HG03196 (cell line): ENCODE data around the gene AFAP1L1.

Source experiments
- ATAC-seq: cut with Tn5 transposase; IDR thresholded peaks from one replicate; pipeline ENCODE4 v1.9.1; 2021; ENCODE audit not compliant: unreplicated experiment

Gene AFAP1L1

DNA sequence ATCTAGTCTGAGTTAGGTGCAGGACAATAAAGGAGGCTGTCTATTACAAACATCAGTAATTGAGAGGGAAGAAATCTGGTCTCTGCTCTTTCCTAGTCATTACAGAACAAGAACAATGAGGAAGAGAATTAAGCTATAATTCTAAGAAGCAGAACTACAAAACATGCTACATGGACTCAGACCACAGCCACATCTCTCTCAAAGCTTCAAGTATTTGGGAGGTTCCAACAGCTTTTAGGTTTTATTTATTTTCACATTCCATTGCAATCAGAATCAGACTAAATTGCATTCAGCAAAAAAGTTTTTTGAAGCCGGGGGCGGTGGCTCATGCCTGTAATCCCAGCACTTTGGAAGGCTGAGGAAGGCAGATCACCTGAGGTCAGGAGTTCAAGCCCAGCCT is 72.5 kb downstream of the AFAP1L1 start:
- no peak for ATAC-seq

DNA sequence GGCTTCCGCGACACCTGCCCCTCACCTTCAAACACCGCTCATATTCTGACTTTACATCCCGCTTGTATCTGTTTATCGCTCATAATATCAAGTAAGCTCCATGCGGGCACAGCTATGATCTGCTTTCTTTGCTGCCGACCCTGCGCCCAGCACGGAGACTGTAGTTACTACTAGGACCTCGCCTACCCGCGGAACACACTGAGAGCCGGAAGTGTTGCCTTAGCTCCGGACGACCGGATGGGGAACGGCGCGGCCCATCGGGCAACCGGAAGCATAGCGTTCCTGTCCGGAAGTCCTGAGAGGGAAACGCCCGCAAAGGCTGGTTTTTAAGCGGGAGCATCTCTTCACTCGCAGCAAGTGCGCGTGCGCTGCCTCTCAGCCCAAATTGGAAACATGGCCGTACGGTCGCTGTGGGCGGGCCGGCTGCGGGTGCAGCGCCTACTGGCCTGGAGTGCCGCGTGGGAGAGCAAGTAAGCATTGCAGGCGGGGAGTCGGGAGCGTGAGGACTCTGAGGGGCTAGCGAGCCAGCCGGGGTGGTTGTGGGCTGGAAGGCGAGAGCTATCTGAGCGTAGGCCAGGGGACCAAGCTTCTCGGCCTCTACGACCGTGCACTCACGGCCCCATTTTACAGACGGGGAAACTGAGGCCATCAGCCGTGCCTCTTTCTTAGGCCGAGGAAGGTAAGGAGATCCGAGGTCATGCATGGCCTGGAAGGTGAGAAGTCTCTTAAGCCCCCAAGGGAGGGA is 73.7 kb downstream of the AFAP1L1 start, which contains the start of gene GRPEL2:
GRPEL2 (plus strand) TSS at position 353 of the 745 bp plus-strand sequence; CDS start at position 394, 41 bp downstream.
- ATAC-seq, result peak; percentile 96

DNA sequence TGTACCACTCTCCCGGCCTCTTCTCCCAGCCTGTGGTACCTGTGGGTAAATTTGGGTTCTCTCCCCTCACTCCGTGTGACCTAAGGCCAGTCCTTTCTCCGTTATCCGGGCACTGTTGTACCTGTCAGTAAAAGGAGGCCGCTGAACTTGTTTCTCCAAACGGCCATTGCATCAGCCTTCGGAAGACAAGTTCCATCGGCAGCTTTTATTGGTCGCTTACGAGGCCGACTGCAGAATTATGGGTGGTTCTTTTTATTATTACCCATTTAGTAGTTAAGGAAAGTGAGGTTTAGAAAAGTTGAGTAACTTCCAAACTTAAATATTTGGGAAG is 74.2 kb downstream of the AFAP1L1 start:
- ATAC-seq, result peak; percentile 11

DNA sequence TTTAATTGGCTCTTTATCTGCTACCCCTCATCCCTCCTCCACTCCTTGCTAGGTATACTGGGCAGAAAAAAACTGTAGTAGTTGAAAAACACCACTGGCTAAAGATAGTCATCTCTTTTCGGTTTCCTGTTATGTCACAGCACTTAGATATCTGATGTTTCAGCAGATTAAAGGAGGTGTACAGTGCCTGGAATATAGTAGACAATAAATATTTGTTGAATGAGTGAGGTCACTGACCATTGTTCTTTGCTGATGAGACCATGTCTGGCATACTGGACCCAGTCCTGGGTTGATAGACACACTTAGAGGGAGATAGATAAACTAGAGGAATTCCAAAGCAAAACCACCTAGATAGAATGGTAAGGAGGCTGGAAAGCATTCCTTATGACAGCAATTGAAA is 76.9 kb downstream of the AFAP1L1 start:
- ATAC-seq, result no peak

- ATAC-seq, result no peak
Measured at GRCh38 chr5:149349382-149349781, 77.7 kb downstream of the AFAP1L1 start.

DNA sequence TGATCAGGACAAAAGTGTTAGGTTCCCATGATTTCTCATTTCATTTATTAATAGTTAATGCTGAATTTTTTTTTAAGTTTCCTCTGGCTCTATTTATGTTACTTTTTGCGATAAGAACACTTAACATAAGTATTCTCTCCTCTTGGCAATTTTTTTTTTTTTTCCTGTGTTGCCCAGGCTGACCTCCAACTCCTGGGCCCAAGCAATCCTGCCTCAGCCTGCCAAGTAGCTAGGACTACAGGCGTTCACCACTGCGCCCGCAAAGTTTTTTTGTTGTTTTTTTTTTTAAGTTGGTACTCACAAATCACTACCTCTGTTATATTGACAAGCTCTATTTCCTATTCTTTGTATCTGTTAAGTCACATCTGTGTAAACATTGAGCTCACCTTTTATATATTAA is 80.5 kb downstream of the AFAP1L1 start:
- ATAC-seq, result no peak

GRCh38 chr5:149353911-149354310 is 82.3 kb downstream of the AFAP1L1 start:
- ATAC-seq, result no peak

DNA sequence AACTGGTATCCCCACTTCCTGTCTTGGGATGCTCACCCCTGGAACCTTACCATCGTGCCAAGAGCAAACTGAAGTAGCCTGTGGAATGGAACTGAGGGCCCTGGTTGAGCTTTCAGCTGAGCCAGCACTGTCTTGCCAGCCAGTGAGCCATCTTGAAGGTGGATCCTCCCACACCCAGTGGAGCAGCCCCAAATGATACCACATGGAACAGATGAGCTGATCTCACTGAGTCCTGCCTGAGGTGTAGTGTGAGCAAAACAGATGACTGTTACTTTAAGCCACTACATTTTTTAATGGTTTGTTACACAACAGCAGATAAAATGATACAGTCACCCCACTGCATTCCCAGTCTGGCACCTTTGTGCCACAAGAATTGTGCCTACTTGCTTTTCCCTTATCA is 84.0 kb downstream of the AFAP1L1 start:
- ATAC-seq, result no peak

GRCh38 chr5:149356391-149356790 is 84.7 kb downstream of the AFAP1L1 start:
- no peak for ATAC-seq

DNA sequence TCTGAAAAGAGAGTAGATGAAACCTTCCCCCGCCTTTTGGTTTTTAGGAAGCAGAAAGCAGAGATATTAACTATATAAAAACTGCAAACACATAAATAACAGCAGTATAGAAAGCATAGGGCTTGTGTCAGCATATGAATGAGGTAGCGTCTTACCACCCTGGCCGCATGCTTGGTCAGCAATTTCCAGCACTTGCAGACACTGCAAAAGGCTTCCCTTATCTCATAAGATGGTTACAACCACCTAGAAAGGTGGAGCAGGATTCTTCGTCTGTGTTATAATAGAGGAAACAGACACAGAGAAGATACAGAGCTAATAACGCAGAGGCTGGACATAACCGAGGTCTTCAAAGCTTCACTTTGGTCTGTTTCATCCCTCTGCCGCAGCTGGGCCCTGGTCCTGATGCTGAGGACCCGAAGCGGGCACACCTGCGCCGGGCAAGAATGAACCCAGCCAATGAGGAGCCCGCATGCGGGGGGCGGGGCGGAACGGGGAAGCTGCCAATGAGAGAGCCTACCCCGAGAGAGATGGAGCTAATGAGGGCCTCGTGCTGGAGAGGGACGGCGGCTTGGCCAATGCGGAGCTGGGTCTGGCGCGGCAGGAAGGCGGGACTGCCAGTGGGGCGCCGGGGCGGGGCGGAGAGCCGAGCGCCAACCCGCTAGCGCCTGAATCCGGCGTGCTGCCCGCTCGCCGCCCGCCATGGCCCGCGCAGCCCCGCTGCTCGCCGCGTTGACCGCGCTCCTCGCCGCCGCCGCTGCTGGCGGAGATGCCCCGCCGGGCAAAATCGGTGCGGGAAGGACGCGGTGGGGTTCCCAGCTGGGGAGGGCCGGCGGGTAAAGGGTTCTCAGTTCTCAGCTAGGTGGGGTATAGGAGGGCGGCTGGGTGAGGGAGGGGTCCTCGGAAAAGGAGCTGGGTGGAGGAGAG is 86.0 kb downstream of the AFAP1L1 start, which contains the start of gene PCYOX1L:
PCYOX1L (plus strand) TSS at position 677 of the 924 bp plus-strand sequence; CDS start at position 700, 23 bp downstream.
- peak; percentile 99 for ATAC-seq

DNA sequence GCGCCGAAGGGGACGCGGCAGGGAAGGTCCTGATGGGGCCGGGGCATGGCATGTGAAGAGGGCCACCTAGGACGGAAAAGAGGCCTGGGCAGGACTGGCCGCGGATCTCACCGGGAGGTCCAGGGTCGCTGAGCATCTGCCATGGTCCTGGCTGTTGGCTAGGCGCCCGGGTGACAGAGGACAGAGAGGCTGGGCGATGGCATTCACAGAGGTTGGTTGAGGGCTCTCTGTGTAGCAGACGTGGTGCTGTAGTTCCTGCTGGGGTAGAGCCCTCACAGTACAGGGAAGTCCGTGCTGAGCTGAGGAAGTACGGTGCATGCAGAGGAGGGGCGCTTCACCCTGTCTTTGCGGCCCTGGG is 86.6 kb downstream of the AFAP1L1 start:
- ATAC-seq, result peak; percentile 16

GRCh38 chr5:149358868-149359495 is 87.3 kb downstream of the AFAP1L1 start:
- ATAC-seq, result no peak

DNA sequence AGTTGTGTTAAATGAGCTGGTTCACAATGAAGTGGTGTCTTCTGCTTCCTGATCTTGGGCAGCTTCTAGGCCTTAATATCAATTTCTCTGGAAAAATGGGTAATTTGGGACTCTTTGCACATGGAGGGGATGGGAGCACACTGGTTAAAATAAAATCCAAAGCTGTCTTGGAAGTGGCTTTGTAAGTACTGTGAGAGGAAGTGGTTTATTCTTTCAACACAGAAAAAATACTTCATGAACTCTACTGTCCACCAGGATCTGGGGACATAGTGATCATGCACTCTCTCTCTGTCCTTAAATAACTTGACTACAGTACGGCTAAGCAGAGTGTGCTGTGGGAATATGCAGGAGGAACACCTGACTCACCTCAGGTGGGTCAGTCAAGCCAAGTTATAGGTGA is 88.6 kb downstream of the AFAP1L1 start:
- ATAC-seq, result no peak

DNA sequence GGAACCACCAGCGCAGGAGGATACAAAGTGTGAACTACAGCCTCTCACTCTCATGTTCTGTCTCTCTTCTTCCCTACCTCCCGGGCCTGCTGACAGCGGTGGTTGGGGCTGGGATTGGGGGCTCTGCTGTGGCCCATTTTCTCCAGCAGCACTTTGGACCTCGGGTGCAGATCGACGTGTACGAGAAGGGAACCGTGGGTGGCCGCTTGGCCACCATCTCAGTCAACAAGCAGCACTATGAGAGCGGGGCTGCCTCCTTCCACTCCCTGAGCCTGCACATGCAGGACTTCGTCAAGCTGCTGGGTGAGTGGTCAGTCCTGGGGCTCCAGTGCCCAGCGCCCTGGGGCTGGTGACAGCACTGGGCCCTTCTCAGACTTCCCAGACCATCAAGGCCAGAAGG is 90.9 kb downstream of the AFAP1L1 start:
- ATAC-seq, result no peak

DNA sequence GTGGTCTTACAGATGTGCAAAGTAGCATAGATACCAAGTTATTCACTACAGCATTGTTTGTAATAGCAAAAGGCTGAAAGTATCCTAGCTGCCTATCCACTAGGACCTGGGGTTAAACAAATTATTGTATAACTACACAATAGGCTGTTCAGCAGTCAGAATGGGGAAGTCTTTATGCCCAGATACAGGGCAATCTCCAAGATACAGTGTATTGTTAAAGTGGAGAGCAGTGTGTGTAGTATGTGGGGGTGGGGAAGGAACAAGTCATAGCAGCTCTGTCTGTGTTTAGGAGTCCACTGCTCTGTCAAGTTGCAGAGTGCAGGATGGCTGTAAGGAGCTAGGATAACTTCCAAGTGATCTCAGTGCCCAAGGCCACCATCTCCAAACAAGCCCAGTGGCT is 91.7 kb downstream of the AFAP1L1 start:
- no peak for ATAC-seq

GRCh38 chr5:149363936-149364335 is 92.3 kb downstream of the AFAP1L1 start:
- no peak for ATAC-seq

- no peak for ATAC-seq
Measured at GRCh38 chr5:149364719-149365118, 93.1 kb downstream of the AFAP1L1 start.

DNA sequence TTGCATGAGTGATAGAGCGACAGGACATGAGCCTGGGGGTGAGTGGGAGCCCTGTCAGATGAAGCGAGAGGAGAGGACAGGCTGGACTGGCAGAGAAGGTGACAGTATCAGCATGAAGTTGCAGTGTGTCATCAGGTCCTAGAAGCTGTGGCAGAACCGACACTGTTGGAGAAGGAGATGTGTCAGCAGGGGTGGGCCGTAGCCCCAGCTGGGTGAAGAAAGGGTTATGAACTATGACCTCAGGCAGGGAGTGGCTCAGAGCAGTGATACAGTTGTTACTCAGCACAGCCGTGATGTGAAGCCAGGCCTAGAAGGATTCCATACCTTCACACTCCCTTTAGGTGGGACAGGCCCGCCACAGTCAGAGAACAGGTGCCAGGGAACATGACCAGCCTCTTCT is 93.8 kb downstream of the AFAP1L1 start:
- no peak for ATAC-seq

GRCh38 chr5:149366169-149366729 is 94.6 kb downstream of the AFAP1L1 start:
- ATAC-seq, result no peak

DNA sequence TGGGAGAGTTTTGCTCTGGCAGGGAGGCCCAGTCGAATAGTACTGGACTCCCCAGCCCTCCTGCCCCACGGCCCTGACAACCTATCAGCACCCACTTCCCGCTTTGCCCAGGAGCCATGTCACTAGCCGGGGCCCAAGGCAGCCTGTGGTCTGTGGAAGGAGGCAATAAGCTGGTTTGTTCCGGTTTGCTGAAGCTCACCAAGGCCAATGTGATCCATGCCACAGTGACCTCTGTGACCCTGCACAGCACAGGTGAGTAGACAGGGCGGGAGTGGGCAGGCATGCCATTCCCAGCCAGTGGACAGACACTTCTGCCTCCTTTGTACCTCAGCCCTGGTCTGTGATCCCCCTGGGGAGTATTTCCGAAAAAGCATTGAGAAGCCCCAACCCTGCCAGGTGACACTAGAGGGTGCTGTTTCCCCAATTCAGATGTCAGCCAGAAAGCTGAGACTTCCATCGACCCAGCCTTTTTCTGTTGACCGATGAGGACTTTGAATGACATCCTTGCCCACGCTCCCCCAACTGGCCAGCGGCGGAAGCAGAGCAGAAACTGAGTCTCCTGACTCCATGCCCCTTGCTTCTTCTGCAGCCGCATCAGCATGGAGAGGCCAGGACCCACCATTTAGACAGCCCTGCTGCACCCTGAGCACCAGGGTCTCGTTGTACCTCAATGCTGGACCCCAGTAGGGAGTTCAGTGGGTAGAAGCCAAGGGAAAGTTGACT is 95.8 kb downstream of the AFAP1L1 start:
- peak; percentile 48 for ATAC-seq
